NAMALWA (cell line): ENCODE measurements around the gene RGP1.

Experiments used
- DNase-seq: peaks from one replicate; pipeline ENCODE4 v3.0.0-alpha.2; 2015; ENCODE audit warnings: low spot score

The RGP1 gene

GRCh38 chr9:35745569-35745968, 3.5 kb upstream of the RGP1 start:
- DNase-seq, result no peak

DNA sequence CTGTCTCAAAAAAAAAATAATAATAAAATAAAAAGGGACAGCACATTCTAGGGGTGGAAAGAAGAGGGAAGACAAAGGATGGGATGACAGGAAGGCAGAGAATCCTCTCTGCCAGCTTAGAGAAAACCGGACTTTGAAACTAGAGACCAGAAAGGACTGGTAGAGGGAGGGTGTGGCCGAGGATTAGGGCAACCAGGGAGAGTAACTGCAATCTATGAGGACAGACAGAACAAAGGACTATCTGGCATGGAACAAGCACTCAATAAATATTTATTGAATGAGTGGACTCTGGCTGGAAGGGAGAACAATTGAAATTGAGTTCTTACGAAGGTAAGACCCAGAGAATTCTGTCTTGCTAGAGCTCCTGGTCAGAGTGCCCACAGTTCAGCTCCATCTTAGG, 2.5 kb upstream of the RGP1 start:
- DNase-seq, result no peak

- peak; percentile 60 for DNase-seq
Observed at GRCh38 chr9:35748242-35748857, 737 bp upstream of the RGP1 start.

- DNase-seq, result peak; percentile 55
Observed at GRCh38 chr9:35749515-35750255, 598 bp downstream of the RGP1 start.

GRCh38 chr9:35750256-35750531, 1.1 kb downstream of the RGP1 start:
- DNase-seq, result no peak

- no peak for DNase-seq
Observed at GRCh38 chr9:35753466-35753865, 4.4 kb downstream of the RGP1 start.

- DNase-seq, result no peak
Observed at GRCh38 chr9:35754264-35754663, 5.2 kb downstream of the RGP1 start, which contains the start of gene MSMP. Gene MSMP, minus strand, starts transcription at chr9:35754276. Its CDS starts 147 bp downstream, at chr9:35754129.

GRCh38 chr9:35755071-35755470, 6.0 kb downstream of the RGP1 start:
- no peak for DNase-seq

GRCh38 chr9:35756275-35757225, 7.5 kb downstream of the RGP1 start:
- peak; percentile 77 for DNase-seq

DNA sequence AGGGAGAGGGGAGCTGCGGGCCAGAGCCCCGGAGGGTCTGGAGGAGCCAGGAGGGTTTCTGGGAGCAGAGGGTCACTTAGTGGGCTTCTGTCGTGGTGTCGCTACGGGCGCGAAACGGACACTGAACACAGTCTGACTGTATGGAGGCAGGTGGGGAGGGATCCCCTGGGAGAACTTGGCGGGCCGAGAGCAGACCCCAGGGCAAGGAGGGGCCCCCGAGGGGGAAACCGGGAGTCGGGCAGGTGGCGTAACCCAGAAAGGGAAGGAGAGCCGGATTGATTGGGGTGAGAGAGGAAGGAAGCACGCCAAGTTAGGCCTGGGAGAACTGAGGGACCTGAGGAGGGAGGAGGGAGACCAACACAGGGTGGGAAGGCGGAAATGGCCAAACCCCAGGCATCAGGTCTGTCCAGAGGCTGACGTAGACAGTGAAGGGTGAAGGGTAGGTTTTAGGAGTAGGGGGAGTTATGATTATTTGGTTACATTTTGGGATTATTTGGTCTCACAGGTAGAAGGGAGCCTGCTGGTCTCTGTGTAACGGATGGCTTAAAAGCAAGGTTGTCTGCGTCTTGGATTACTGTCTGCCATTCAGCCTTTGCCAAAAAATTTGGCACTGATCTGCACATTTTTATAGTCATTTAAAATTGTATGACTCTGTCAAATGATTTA, 8.3 kb downstream of the RGP1 start:
- DNase-seq, result peak; percentile 60

DNA sequence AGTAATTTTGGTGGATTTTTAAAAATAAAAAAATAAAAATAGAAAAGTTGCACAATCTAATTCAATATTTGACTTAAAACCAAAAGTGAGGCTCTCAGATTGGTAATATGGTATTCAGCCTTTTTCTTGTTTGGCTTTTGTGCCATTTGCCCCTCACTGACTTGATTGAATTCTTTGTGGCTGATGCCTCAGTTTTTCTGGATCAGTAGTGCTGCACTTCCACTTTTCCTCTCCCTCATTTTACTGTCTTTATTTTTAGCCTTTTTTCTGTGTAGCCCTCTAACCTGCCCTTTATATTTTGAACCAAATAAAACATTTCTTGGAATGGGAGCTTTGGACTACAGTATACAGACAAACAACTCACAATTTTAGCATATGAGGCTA, 8.8 kb downstream of the RGP1 start:
- DNase-seq, result no peak

- no peak for DNase-seq
Observed at GRCh38 chr9:35758475-35759050, 9.5 kb downstream of the RGP1 start.

- no peak for DNase-seq
Observed at GRCh38 chr9:35759795-35760194, 10.7 kb downstream of the RGP1 start.

GRCh38 chr9:35760651-35761050, 11.6 kb downstream of the RGP1 start:
- no peak for DNase-seq

- DNase-seq, result no peak
Observed at GRCh38 chr9:35763181-35763580, 14.1 kb downstream of the RGP1 start.

- no peak for DNase-seq
Observed at GRCh38 chr9:35763803-35764202, 14.7 kb downstream of the RGP1 start.

DNA sequence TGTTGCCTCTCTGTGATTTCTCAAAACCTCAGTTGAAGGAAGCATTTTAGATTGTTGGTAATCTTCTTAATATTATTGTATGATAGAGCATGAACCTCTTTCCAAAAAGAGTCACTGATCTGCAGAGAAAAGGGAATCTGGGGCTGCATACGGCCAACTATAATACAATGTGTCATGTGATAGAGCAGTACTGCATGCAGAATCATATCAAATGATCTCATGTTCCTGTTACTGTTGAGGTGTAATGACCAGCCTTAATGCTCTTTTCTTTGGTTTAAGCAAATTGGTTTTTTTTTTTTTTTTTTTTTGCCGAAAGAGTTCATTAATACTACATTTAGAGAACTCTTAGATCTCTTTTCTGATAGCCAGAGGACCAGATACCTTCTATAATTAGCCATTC, 17.9 kb downstream of the RGP1 start:
- no peak for DNase-seq

DNA sequence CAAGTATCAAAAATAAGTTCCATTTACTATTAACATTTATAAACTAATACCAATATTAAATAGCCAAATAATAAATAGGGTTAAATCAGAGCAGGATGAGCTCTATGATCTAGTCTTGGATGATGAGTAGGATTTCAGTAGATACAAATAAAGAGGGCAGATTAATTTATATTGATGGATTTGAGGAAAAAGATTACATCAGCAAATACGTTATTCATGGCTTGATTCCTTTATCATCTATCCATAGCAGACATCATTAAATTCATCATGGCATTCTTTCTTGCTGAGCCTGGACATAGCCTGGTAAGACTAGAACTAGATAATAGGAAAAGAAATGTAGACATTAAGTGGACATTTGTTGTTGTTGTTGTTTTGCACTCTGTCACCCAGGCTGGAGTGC, 18.4 kb downstream of the RGP1 start:
- DNase-seq, result no peak

GRCh38 chr9:35769763-35770162, 20.7 kb downstream of the RGP1 start:
- no peak for DNase-seq

DNA sequence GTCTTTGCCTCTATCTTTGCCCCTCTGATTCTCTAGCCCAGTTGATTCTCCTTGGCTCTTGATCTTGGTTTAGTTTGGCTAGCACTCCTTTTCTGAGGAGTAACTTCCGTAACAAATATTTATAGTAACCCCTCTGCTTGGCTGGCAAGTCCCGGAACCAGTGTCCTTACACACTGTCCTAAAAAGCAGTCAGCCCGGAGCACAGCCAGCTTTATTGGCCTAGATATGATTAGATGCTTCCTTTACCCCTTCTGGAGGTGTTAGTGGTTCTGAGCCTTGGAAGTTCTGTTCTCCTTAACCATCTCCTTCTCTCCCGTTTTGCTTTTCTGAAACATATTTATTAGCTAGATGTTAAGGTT, 22.0 kb downstream of the RGP1 start:
- no peak for DNase-seq

GRCh38 chr9:35771534-35771933, 22.4 kb downstream of the RGP1 start:
- DNase-seq, result no peak

DNA sequence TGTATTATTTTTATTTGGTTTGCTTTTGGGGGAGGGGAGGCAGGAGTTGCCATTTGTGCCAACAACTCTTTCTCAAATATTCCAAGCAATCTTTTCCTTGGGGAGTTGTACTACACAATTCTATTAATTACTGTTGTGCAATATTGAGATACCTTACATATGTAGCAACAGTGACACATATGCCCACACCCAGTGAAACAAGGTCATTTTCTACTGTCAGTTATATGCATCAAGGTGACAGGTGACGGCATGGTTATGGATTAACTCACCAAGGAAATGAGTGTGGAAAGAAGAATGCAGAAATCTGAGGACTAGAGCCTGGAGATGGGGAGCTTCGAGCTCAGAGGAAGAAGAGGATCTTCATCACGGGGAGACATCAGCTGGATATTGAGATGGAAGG, 22.9 kb downstream of the RGP1 start:
- DNase-seq, result no peak
